Stimulated activated CD4-positive, alpha-beta T cell treated with anti-CD3 and anti-CD28 coated beads, TNF-alpha, amount 100 ng/mL, for 24 hours (primary cell): ENCODE results near the gene PTGES3L.

Experiments used
- DNase-seq, 3 experiments: peaks; one replicate each; pipeline ENCODE4 v3.0.0-alpha.2; 2020; ENCODE audit warnings: low read depth in 3 of 3

Gene PTGES3L

DNA sequence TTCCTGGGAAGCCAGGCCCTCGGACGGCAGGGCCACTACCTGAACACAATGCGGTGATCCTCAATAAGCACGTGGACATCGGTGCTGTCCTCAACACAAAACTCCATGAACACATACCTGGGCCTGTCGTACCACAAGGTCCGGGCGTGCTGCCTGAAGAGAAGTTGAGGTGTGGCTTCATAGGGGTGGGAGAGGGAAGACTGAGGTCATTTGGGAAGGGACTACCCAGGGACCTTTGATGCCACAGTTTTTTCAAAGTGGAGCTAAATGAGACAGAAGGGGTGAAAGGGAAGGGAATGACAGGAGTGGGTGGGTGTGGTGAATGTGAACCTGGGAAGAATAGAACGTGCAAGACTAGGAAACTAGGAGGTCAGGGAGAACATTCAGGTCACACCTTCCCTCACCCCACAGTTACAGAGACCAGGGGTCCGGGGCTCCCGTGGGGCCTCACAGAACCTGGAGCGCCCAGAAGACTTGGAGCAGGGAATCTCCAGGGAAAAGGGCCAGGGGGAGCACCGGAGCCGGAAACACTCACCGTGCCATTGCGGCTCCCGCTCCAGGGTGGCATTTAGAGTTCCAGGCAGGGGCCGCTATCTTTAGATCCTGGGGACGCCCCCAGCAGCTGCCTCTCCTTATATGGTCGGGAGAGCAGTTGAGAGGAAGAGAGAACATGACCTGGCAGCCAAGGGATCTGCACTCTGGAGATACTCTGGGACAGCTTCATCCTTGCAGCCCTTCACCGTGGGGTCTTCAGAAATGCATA lies at the start of gene PTGES3L:
Gene PTGES3L, minus strand, starts transcription at position 570 of the 763 bp plus-strand sequence. Its CDS starts 27 bp downstream, at position 543.
- DNase-seq = peak in 1 of 3 experiments; percentile 35

DNA sequence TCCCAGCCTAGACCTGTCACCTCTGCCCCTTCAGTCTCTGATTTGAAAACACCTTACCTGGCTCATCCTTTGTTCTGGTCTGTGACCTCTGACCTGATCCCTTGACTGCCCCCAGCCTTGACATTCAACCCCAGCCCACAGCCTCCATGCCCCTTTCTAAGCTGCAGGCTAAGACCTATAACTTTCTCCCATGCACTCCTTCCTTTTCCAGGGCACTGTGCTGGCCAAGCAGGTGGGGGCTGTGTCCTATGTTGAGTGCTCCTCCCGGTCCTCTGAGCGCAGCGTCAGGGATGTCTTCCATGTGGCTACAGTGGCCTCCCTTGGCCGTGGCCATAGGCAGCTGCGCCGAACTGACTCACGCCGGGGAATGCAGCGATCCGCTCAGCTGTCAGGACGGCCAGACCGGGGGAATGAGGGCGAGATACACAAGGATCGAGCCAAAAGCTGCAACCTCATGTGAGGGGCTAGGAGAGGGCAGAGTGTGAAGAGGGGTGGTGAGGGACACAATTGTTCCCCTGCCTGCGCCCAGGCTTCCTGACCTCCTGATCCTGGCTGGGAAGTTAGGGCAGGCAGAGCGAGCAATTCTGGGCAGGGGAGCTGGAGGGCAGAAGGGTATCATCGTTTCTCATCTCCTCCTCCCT lies 48.5 kb upstream of the PTGES3L start:
- no peak for DNase-seq

DNA sequence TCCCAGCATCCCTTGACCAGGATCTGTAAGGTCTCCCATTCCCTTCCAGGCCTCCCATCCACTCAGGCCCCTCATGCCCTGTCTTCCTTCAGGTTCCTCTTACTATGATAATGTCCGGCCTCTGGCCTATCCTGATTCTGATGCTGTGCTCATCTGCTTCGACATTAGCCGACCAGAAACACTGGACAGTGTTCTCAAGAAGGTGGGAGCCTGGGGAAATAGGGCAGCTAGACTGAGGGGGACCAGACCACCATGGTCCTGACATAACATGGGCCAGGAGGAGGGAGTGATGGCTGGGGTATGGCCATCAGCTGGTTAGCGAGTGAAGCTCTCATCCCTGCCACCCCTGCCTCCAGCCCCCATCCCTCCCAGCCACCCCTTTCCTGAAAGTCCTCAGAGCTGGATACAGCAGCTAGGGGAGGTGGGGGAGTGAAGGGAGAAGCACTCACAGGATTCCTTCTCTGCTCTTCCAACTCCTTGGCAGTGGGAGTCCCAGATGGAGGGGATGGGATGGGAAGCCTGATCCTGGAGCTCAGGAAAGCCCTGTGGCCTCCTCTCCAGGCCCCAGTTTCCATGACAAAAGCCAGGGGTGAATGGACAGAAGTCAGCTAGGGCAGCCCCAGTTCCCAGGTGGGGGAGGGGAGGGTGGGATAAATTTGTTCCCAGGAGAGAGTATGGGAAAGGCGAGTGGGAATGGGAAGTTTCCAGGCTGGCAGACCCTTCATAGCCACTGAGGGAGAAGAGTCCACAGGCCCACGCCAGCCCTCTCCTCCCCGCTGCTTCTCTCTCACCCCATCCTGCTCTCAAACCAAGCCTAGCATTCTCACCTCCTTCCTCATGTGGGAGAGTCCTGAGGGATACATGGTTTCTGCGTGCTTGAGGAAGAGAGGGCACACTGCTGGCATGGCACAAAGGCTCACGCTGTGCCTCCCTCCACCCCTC lies 47.5 kb upstream of the PTGES3L start:
- no peak for DNase-seq

DNA sequence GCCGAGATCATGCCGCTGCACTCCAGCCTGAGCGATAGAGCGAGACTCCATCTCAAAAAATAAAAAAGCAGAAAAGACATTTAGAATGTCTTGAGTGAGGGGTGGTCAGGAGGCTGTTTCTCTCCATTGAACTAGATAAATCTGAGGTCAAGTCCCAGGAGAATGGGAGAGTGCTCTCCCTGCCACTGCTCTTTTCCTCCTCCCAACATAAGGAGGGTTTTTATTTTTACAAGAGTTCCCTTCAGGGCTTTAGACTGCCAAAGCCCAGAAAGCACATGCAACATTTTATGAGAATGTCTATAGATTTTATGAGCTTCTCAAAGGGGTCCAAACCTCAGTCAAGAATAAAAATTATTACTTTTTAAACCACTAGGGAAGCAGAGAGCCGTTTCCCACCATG lies 46.7 kb upstream of the PTGES3L start:
- DNase-seq = no peak

DNA sequence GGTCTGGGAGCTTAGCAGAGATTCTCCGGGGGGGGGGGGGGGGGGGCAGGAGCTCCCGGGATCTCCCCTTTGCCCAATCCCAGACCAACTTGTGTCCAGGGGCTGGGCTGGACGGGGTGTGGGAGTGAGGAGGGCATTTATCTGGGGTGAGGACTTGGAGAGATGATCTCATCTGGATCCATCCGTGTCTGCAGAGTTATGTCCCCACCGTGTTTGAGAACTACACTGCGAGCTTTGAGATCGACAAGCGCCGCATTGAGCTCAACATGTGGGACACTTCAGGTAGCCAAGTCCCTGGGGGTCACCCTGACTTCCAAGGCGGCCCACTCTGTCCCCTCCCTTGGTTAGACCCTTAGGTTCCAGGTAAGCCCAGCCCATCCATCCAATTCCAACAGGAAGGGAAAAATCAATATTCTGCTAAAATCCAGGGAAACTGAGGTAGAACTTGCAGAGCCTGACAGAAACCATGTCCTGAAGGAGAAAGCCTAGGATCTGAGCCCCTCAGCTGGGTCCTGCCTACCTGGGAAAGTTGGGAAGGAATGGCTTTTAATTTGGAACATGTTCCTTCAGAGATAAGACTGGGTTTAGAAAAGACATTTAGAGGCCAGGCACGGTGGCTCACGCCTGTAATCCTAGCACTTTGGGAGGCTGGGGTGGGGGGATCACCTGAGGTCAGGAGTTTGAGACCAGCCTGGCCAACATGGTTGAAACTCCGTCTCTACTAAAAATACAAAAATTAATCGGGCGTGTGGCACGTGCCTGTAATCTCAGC lies 46.1 kb upstream of the PTGES3L start:
- DNase-seq = no peak

DNA sequence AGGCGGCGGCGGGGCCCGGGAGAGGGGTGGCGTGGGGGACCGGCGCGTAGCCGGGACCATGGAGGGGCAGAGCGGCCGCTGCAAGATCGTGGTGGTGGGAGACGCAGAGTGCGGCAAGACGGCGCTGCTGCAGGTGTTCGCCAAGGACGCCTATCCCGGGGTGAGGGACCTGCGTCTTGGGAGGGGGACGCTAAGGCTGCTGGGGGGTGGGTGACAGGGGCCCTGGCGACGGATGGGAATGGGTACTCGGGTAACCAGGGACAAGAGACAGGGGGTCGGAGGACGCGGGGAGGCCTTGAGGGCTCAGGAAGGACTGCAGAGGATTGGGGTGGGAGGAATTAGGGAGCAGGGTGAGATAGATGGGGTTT lies 45.4 kb upstream of the PTGES3L start:
- DNase-seq = no peak

DNA sequence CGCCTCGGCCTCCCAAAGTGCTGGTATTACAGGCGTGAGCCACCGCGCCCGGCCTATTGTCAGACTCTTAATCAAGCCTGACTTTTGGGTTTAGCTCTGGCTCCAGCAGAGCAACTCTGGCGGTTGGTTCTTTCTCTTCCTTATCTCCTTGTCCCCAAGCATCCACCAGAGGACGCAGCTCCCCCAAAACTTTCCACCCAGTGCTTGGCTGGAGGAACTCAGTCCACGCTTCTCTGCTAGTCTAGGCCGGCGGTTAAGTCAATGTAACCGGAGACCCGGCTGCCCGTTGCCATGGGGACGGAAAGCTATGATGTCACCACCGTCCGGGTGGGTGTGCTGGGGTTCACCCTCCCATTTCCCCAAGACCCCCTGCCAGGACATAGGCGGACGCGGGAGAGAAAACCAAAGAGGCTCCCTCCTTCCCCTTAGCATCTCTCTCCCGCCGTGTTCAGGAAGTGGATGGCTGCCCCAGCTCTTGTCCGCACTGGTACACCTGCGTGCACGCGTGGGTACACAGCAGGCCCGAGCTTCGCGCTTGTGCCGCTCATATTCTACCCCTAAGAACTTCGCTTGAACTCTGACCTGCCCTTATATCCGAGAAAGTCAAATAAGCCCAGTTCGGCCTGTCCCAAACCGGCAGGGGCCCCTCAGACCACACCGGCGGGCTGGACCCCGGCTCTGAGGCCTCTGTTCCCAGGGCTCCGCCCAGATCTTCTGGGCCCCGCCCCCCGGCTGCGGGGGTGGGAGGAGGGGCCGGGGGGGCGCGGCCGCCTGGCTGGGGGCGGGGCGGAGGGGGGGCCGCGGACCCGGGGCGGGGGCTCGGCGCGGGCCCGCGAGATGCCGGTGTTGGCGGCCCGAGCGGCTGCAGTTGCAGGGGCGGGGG lies 44.8 kb upstream of the PTGES3L start, which contains the start of gene RND2:
Gene RND2, plus strand, starts transcription at position 825 of the 883 bp plus-strand sequence. CDS start 117 bp downstream, outside the sequence.
- DNase-seq = peak; percentile 49 to 77 (median 60)

DNA sequence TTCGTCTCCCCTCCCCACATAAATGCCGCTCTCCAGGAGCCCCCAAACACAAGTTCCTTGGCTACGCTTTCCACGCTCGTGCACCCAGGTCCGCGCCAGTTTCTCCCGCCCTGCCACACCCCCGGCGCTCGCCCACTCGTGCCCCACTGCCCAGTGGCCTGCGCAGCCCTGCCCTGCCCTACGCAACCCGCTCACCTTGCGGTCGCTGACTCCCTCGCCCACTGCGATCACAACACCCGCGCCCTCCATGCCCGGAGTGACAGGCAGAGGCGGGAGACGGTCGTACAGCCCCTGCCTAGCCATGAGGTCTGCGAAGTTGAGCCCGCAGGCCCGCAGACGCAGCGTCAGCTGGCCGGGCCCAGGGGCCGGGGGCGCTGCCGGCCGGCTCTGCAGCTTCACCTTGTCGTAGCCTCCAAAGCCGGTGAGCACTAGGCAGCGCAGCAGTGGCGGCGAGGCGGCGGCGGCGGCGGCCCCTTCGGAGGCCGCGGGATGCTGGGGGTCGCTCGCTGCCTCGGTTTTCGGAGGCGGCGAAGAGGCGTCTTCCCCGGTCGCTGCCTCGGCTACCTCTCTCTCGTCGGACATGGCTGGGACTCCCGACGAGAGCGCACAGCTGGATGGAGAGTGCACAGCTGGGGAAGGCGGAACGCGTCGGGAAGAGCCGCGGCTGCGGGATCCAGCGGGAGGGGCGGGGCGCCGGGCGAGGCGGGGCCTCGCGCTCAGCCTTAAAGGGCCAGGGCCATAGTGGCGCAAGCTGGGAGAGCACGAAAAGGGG lies 42.0 kb upstream of the PTGES3L start, which contains the start of gene VAT1:
Gene VAT1, minus strand, starts transcription at position 645 of the 772 bp plus-strand sequence. Its CDS starts 63 bp downstream, at position 582.
- peak in 2 of 3 experiments; percentile 51 to 65 for DNase-seq

DNA sequence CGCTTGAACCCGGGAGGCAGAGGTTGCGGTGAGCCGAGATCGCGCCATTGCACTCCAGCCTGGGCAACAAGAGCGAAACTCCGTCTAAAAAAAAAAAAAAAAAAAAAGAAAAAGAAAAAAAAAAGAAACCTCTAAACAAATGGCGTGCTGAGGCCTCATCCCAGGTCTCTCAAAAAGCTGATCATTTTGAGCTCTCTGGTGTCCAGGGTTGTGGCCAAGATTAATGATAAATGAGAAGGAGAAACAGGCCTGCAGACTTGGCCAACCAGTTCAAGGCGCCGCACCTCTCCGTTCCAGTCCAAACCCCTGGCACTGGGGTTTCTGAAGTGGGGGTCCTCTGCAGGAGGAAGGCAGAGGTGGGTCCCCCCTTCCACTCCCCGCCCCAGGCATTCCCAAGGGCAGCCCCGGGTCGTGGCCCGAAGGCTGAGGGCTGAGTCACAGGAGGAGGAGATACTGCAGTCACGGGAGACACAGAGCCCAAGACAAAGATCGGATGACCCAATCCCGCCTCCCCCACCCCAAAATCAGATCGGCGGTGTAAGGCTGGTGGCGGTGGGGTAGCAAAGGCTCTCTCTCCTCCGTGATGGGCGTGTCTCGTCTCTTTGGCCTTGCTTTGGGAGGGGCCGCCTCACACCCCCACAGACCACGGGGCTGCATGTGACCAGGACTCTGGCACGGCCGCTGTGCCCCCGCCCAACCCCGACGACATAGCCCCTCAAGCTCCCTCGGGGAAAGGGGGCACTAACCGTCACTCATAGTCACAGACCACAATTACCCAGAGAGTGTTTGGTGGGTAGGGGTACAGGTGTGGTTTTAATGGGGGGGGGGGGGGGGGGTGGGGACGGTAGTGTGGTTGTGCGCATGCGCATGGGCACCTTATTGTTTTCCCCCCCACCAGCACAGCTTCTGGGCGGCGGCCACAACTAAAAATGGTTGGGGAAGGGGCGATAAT lies 41.2 kb upstream of the PTGES3L start:
- no peak for DNase-seq

DNA sequence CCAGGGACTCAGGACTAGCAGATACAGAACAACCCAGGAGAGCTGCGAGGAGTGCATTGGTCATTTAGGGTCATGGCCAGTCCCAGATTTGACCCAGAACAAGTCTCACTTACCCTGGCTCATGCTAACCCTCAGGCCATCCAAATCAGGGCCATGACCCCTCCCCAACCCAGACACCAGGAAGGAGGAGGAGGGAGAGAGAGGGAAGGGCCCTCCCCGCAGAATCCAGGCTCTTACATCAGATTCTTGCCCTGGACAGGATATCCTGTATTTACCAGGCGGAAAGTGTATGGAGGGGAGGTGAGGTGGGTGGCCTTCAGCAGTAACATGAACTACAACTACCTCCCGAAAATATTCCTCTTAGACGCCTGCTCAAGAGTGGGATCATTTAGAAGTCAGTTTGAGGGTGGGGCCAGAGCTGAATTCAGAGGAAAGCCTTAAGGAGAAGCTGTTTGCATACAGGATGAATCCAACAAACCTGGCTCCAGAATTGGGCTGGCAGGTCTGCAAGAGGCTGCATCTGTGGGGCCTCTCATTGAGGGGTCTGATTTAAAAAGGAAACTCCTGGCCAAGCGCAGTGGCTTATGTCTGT lies 40.2 kb upstream of the PTGES3L start:
- no peak for DNase-seq

DNA sequence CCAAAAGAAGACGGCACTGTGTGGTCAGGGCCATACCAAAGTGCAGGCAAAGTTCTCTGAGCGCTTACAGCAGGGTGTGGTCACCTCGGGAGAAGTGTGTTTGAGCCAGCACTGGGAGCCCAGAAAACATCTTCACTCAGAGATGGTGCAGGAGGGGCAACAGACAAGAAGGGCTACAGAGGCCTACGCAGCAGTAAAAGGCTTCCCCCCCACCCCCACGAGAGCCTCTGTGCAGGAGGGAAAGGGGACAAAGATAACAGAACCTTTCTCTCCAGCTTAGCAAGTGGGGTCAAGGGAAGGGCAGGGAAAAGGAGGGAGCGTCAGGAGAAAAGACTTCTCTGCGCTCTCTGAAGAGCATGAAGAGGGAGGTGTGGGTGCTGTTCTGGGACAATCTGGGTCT lies 39.5 kb upstream of the PTGES3L start:
- no peak for DNase-seq

DNA sequence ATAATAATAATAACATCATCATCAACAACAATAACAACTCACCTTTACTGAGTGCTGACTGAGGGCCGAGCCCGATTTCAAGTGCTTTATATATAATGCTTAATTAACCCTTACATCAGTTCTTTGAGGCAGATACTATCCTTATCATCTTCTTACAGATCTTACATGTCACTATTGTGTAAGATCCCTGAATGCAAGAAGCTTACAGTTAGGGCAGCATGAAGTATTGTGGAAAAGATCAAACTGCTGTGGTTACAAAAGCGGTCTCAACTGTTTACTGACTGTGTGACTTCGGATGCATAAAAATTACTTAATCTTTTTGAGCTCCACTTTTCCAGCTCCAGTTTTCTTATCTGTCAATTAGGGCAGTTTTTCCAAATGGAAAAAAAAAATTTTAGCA lies 39.1 kb upstream of the PTGES3L start:
- DNase-seq = no peak

DNA sequence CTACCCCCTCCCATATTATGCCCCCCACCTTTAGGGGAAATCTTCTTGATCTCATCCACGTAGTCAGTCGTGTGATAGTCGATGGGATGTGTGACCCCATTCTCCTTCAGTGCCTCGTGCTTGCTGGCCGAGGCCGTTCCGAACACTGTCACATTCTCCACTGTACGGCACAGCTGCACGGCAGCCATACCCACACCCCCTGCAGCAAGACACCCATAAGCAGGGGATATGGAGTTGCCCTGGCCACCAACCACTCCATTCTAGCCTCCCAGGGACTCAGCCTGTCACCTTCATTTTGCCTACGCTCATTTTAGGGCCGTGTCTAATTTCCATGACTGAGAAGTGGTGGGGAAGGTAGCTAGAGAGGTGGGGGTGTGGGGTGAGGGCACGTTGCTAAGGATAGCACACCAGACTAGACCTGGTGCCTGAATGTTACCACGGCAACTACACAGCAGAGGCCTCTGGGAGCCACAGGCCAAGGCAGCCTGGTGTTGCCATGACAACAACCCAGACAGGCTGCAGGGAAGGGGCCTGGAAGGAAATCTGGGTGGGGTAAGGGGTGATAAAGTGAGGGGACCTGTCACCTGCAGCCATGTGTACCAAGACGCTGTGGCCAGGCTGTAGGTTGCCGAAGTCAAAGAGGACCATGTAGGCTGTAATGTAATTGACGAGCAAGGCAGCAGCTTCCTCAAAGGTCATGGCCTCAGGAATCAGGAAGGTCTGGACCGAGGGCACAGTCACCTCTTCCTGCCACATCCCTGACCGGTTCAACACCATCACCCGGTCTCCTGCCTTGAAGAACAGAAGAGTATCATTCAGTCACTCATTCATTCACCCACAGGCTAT lies 38.4 kb upstream of the PTGES3L start:
- no peak for DNase-seq

DNA sequence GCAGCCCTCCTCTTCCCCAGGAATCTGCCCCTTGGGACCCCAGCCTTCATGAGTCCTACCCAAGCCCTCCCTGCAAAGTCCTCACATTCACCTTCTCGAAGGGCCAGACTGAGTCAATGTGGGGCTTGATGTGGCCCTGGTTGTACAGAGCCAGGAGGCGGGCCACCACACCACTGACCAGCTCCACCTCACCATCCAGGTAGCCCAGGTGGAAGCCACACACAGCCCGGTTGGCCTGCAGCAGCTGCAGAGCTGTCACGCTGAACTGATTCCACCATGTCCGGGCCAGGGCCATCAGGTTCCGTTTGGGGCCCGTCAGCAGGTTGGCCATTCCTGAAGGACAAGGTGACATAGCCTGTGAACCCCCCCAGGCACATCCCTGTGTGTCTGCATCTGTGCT lies 36.3 kb upstream of the PTGES3L start:
- DNase-seq = no peak

DNA sequence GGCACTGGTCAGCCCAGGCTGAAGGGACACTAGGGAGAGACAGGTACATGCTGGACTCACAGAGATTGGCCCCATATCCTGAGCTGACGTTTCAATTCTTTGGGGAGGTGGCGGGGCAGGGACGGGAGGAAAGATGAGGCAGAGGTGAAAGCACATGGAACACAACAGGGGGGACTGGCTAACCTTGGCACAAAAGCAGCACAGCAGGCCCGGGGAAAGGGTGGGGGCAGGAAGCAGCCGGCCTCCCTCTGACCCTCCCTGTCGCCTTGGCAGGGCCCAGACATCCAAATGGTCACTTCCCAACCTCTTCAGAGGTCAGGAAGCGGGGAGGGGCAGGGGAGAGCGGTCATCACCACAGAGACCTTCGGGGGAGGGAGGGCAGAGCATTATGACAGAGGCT lies 35.7 kb upstream of the PTGES3L start:
- DNase-seq = no peak

DNA sequence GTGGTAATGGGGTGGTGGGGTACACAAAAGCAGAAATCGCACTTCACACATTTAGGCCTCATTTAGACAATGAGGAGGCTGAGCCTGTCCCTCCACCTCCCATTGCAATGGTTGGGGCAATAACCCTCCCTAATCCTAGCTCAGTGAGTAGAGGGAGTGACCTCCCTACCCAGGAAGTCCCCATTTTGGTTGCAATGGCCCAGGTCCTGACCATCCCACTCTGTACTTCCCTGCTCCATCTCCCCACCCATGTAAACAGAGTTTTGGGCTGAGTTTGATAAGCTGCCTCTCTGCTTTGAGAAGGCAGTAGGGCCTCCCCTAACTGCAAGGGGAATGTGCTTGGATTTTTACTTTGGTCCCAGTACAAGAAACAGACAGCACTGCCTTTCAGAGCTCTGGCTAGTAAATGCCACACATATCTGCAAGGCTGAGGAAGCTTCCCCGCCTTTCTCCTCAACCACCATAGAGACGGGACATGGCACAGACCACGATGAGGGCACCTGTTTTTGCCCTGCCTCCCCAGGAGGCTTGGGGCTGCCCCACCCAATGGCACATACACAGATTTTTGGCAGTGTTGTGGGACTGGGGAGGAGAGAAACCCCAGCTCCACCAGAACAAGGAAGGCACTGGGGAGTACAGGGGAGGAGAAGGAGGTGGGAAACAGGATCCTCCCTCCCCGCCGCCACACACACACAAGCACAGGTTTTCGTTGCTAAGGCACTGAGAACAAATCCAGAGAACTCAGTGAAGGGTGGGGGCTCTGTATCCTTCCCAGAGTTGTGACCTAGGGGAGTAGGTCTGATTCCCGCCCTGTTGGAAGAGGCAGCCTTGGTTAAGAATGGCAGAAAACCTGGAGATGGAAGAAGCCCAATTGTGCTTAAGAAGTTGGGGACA lies 35.0 kb upstream of the PTGES3L start:
- DNase-seq = no peak
